Keratinocyte (primary cell): ENCODE measurements around the gene EZH1. TPM values are rescaled to one million over a fixed set of nuclear protein-coding genes. Genes with fewer than 3 reads are reported as not detected.

Experiments
- DNase-seq: peaks from one replicate; pipeline ENCODE4 v3.0.0-alpha.2; 2011; ENCODE audit warnings: low read depth, missing footprints, low spot score
- FAIRE-seq: peaks from 2 replicates; lab custom pipeline; 2011; peaks lifted over from hg19 to GRCh38; lab: Jason Lieb, UNC
- H2AFZ ChIP-seq: 2 replicates; pipeline ENCODE4 v1.6.0; 2012; ENCODE audit warnings: low read length, control low read depth, inconsistent platforms; ENCODE audit not compliant: control insufficient read depth
- H3K27ac ChIP-seq: 2 replicates; pipeline ENCODE4 v1.5.1; 2011; ENCODE audit warnings: low read length; ENCODE audit not compliant: control insufficient read depth, insufficient read depth
- H3K27me3 ChIP-seq: 3 replicates; pipeline ENCODE4 v1.6.0; 2011; ENCODE audit warnings: low read length; ENCODE audit not compliant: control insufficient read depth, insufficient read depth; ENCODE audit errors: extremely low read depth
- H3K36me3 ChIP-seq, 2 experiments: 2 replicates in 1 of 2; 3 replicates in 1 of 2; pipeline ENCODE4 v1.5.1; 2011; ENCODE audit warnings: low read length in 2 of 2, mild to moderate bottlenecking in 1 of 2; ENCODE audit not compliant: control insufficient read depth in 2 of 2, insufficient read depth in 2 of 2; ENCODE audit errors: extremely low read depth in 1 of 2
- H3K4me1 ChIP-seq: 3 replicates; pipeline ENCODE4 v1.5.1; 2011; ENCODE audit warnings: low read length; ENCODE audit not compliant: control insufficient read depth, insufficient read depth; ENCODE audit errors: extremely low read depth
- H3K4me2 ChIP-seq: 3 replicates; pipeline ENCODE4 v1.6.0; 2011; ENCODE audit warnings: low read depth, low read length; ENCODE audit not compliant: control insufficient read depth, insufficient read depth; ENCODE audit errors: extremely low read depth
- H3K4me3 ChIP-seq, 3 experiments: fragments of 200-600 bp in 1 of 3; sonication (generic) in 1 of 3; 2 replicates in 2 of 3; 3 replicates in 1 of 3; pipeline ENCODE4 v1.5.1; 2011 to 2016; ENCODE audit warnings: low read length in 3 of 3, mild to moderate bottlenecking in 3 of 3, control low read depth in 2 of 3, inconsistent platforms in 1 of 3, low read depth in 1 of 3, mixed read lengths in 1 of 3, mixed run types in 1 of 3, moderate library complexity in 1 of 3; ENCODE audit not compliant: control insufficient read depth in 2 of 3, insufficient read depth in 2 of 3; ENCODE audit errors: extremely low read depth in 1 of 3
- H3K79me2 ChIP-seq: 2 replicates; pipeline ENCODE4 v1.6.0; 2012; ENCODE audit warnings: low read length; ENCODE audit not compliant: control insufficient read depth, insufficient read depth
- H3K9ac ChIP-seq: 3 replicates; pipeline ENCODE4 v1.6.0; 2011; ENCODE audit warnings: low read length; ENCODE audit not compliant: control insufficient read depth, insufficient read depth; ENCODE audit errors: extremely low read depth
- H3K9me1 ChIP-seq: 3 replicates; pipeline ENCODE4 v1.6.0; 2011; ENCODE audit warnings: low read length; ENCODE audit not compliant: control insufficient read depth, insufficient read depth; ENCODE audit errors: extremely low read depth
- H3K9me3 ChIP-seq: 2 replicates; pipeline ENCODE4 v1.5.1; 2012; ENCODE audit warnings: low read depth, low read length; ENCODE audit not compliant: control insufficient read depth
- H4K20me1 ChIP-seq: 3 replicates; pipeline ENCODE4 v1.6.0; 2011; ENCODE audit warnings: low read length; ENCODE audit not compliant: control insufficient read depth, insufficient read depth; ENCODE audit errors: extremely low read depth
- CTCF ChIP-seq, 3 experiments: IDR thresholded peaks in 1 of 3; conservative IDR thresholded peaks in 1 of 3; optimal IDR thresholded peaks in 1 of 3; 2 replicates in 2 of 3; 3 replicates in 1 of 3; pipeline versions ENCODE3 to v1.5.1; 2011; ENCODE audit warnings: low read length in 3 of 3, mild to moderate bottlenecking in 3 of 3, moderate library complexity in 2 of 3, control low read depth in 1 of 3, inconsistent platforms in 1 of 3; ENCODE audit not compliant: insufficient read depth in 2 of 3; ENCODE audit errors: extremely low read depth in 1 of 3
- EZH2 ChIP-seq: IDR thresholded peaks from one replicate; pipeline ENCODE4 v1.6.1; 2012; ENCODE audit warnings: inconsistent platforms, mild to moderate bottlenecking, low read length, moderate library complexity
- dilution Hi-C: fragments of 300-500 bp; cut with MboI; formaldehyde crosslinking; loops from one replicate; pipeline ENCODE4 v1.7.0; 2020; ENCODE audit warnings: low sequenced_read_pairs; ENCODE audit not compliant: extremely low pct_ligation_motif_present
- polyA plus RNA-seq, 5 experiments: library from polyadenylated mRNA; depleted of rRNA in 3 of 5; stranded (reverse) in 3 of 5; stranded (forward) in 1 of 5; unstranded in 1 of 5; fragments of >200 nt; gene quantifications; 1 replicate in 1 of 5; 2 replicates in 3 of 5; 3 replicates in 1 of 5; pipeline versions ENCODE4 v1.2.1 to v1.2.3, GENCODE V29; 2011 to 2012; ENCODE audit warnings: missing spikeins in 2 of 5, low read depth in 1 of 5, low replicate concordance in 1 of 5

EZH1 gene
- polyA plus RNA-seq, 1 donor (not counting 4 experiments of a cell fraction or from before 2014, with no cell fraction given): 18.3 TPM

GRCh38 chr17:42687707-42688320 is 57.0 kb downstream of the EZH1 start:
- peaks cover 5% of the 10 kb centered on the region for H3K4me1 ChIP-seq
- H3K9me1 ChIP-seq: no peaks in the 10 kb centered on the region
- no peak overlapping the region for H3K27ac ChIP-seq
- no peak for FAIRE-seq
- no peak overlapping the region for H3K4me3 ChIP-seq
- H3K27me3 ChIP-seq: no peaks in the 10 kb centered on the region
- H3K9ac ChIP-seq: no peak overlapping the region
- no peaks in the 10 kb centered on the region for H3K36me3 ChIP-seq
- no peaks in the 10 kb centered on the region for H3K79me2 ChIP-seq
- no peak for DNase-seq
- dilution Hi-C loops: no loop called here
- no peaks in the 10 kb centered on the region for H4K20me1 ChIP-seq
- H2AFZ ChIP-seq: no peak overlapping the region
- H3K9me3 ChIP-seq: no peaks in the 10 kb centered on the region
- H3K4me2 ChIP-seq: no peak overlapping the region
- TF ChIP-seq CTCF (optimal IDR thresholded peaks at IDR 0.05 in 1 of 3, IDR thresholded peaks at IDR 0.05 in 1 of 3, conservative IDR thresholded peaks at IDR 0.05 in 1 of 3; ENCODE audit: extremely low read depth in 1 of 3, insufficient read depth in 2 of 3, low read length in 3 of 3) (no peak), EZH2 (no peak)

- peaks cover 13% of the 10 kb centered on the region for H3K4me1 ChIP-seq
- FAIRE-seq (no peak), DNase-seq (no peak)
- H3K27me3 ChIP-seq: no peaks in the 10 kb centered on the region
- H3K9me1 ChIP-seq: no peaks in the 10 kb centered on the region
- no peaks in the 10 kb centered on the region for H3K79me2 ChIP-seq
- H4K20me1 ChIP-seq: no peaks in the 10 kb centered on the region
- H3K36me3 ChIP-seq: no peaks in the 10 kb centered on the region
- H3K9me3 ChIP-seq: no peaks in the 10 kb centered on the region
- no peak overlapping the region for H3K4me2 ChIP-seq
- dilution Hi-C loops: no loop called here
- H3K9ac ChIP-seq: no peak overlapping the region
- no peak overlapping the region for H3K27ac ChIP-seq
- H2AFZ ChIP-seq: no peak overlapping the region
- TF ChIP-seq EZH2: no peak
- H3K4me3 ChIP-seq: no peak overlapping the region
These were observed 58.2 kb downstream of the EZH1 start for GRCh38 chr17:42686520-42687128.
